Activated CD8-positive, alpha-beta memory T cell treated with anti-CD3 and anti-CD28 coated beads, Interleukin-2, amount 50 U/mL, for 24 hours (primary cell): ENCODE data around the gene ARHGAP11B.
"Not testable (repeated sequence)": the region's sequence is repeated elsewhere in the genome, so short reads cannot be mapped to it uniquely, and the experiment has no call there.

Experiments used
- DNase-seq: peaks from one replicate; pipeline ENCODE4 v3.0.0-alpha.2; 2020; ENCODE audit errors: extremely low read depth

The ARHGAP11B gene

GRCh38 chr15:30625436-30626193, at the start of gene ARHGAP11B:
Gene ARHGAP11B (plus strand): TSS chr15:30626128.
- DNase-seq: peak; percentile 91

- not testable (repeated sequence) for DNase-seq
Observed at GRCh38 chr15:30579394-30579970, 46.4 kb upstream of the ARHGAP11B start.

GRCh38 chr15:30580716-30581115, 45.2 kb upstream of the ARHGAP11B start:
- DNase-seq: not testable (repeated sequence)

DNA sequence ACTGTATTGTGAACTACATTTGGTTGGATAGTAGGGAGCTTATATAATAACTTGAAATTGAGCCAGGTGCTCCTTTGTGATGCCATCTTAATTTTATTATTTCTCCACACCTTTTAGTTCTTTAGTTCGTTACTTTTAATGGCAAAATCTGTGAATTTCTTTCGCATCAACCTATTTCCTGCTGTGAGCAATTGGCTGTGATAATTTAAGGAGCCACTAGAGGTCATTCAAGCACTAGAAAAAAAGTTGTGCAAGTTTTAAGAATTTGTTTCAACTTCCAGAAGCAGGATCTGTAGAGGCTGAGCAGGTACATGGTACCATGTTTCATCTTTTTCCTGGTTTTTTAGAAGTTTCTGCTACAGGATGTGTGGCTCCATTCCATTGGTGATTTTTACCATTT, 27.0 kb upstream of the ARHGAP11B start:
- not testable (repeated sequence) for DNase-seq

GRCh38 chr15:30603796-30604195, 22.1 kb upstream of the ARHGAP11B start, which contains the start of gene GOLGA8H:
Gene GOLGA8H (plus strand): TSS chr15:30604028. CDS start chr15:30604126, 98 bp downstream.
- not testable (repeated sequence) for DNase-seq

GRCh38 chr15:30612271-30612670, 13.7 kb upstream of the ARHGAP11B start:
- not testable (repeated sequence) for DNase-seq

- not testable (repeated sequence) for DNase-seq
Observed at GRCh38 chr15:30621342-30621741, 4.6 kb upstream of the ARHGAP11B start.

GRCh38 chr15:30626194-30626565, 252 bp downstream of the ARHGAP11B start:
- not testable (repeated sequence) for DNase-seq

- DNase-seq: not testable (repeated sequence)
Observed at GRCh38 chr15:30626632-30627031, 704 bp downstream of the ARHGAP11B start.

DNA sequence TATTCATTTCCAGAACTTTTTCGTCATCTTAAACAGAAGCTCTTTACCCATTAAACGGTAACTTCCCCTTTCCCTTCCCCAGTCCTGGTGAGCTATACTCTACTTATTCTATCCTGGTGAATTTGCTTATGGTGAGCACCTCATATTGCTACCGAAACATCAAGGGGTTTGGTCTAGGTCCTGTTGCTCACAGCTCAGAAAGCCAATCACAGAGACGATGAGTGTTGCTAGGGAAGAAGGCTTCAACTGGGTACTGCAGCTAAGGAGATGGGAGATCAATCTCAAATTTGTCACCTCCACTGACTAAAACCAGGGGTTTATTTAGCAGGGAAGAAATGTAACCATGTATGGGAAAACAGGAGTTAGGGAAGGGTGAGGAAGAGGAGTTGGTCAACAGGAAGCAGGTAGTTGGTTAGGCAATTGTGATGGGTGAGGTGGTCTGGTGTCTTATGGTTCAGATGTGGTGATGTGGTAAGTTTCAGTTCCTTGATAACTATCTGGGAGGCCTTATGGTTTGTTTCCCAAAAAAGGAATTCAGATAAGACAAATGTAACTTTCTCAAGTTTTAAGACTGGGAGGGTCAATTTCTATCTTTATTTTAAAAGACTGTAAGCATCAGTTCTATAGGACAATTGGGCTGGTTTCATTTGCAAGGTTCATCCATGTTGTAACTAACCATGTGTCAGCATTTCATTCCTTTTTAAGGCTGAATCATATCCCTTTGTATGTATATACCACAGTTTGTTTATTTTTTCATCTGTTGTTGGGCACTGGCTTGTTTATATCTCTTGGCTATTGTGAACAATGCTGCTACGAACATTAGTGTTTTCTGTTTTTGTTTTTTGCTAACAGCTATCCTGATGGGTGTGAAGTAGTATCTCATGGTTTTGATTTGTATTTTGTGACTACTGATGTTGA, 24.3 kb downstream of the ARHGAP11B start:
- DNase-seq: no peak

DNA sequence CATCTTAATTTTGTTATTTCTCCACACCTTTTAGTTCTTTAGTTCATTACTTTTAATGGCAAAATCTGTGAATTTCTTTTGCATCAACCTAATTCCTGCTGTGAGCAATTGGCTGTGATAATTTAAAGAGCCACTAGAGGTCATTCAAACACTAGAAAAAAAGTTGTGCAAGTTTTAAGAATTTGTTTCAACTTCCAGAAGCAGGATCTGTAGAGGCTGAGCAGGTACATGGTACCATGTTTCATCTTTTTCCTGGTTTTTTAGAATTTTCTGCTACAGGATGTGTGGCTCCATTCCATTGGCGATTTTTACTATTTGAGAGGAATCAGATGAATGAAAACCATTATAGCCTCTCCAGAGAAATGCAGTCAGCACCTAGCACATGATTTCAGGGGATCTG, 35.2 kb downstream of the ARHGAP11B start:
- DNase-seq: not testable (repeated sequence)

- DNase-seq: not testable (repeated sequence)
Observed at GRCh38 chr15:30669621-30670020, 43.7 kb downstream of the ARHGAP11B start.

DNA sequence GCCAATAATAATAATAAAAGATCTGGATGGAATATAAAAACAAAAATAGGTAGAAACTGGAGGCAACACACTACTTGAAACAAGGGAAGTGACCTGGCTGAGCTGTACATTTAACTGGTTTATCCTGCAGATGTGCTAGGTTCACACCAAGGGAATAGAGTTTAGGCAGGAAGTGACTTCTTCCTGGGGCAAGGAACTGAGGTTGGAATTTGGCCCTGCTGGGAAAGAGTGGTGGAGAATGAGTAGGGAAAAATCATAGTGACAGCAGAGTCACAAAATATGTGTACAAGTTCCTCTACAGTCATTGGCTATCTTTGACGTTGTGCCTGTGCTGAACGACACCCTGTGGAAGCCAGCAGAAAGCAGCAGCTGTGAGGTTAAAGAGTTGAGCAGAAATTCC, 44.1 kb downstream of the ARHGAP11B start:
- DNase-seq: no peak

DNA sequence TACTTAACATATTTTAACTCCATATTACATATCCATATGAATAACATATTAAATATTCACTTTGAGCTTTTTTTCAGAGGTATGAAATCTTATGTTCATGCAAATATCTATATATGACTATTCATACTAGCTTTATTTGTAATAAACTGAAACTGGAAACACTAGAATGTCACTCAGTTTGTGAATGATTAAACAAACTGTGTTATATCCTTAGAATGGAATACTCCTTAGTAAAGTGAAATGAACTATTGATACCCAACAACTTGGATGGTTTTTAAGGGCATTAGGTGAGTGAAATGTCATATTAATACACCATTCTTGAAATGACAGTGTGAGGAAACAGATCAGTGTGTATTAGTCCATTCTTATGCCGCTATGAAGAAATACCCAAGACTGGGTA, 45.4 kb downstream of the ARHGAP11B start:
- no peak for DNase-seq

GRCh38 chr15:30675126-30675525, 49.2 kb downstream of the ARHGAP11B start:
- DNase-seq: no peak

- not testable (repeated sequence) for DNase-seq
Observed at GRCh38 chr15:30675891-30676290, 50.0 kb downstream of the ARHGAP11B start.

DNA sequence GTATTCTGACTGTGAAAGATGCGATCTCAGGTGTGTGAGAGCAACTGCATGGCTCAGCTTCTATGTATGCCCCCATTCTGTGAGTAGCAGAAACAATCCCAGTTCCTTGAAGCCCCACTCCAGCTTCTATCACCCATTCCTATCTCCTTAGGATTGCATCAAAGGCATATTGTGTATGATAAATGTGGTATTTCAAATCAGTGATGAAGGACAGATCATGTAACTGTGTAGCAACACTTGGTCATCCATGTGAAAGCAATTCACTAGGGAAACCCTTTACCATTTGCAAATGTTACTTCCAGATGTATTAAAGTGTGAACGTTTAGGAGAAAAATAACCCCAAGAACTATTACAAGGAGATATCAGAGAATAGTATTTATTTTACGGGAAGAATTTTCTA, 55.1 kb downstream of the ARHGAP11B start:
- not testable (repeated sequence) for DNase-seq

- not testable (repeated sequence) for DNase-seq
Observed at GRCh38 chr15:30685709-30686285, 59.9 kb downstream of the ARHGAP11B start.

DNA sequence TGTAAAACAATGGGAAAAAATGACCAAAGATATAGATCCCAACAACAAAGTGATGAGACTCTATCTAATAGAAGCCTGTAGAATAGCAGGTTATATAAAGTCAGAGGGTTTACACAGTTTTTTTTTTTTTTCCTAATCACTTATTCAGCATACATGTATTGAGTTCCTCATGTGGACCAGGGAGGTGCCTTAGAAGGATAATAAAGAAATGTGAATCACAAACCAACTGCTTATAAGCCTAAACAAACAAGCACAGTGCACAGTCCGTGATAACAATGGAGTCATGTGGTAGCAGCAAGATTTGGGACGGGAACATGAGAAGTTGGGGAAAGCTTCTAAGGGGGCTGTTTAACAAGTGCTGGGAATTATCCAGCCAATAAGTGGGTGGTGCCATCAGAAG, 60.7 kb downstream of the ARHGAP11B start:
- not testable (repeated sequence) for DNase-seq
